HEK293T (cell line): ENCODE measurements around the gene TIAM1.

Experiments
- ARNT ChIP-seq: fragments of 450-650 bp; IDR thresholded peaks from 2 replicates; pipeline ENCODE4 v1.6.1; 2017; ENCODE audit warnings: mild to moderate bottlenecking
- BHLHE40 ChIP-seq: fragments of 450-650 bp; IDR thresholded peaks from 2 replicates; pipeline ENCODE4 v1.6.1; 2016; ENCODE audit warnings: mild to moderate bottlenecking, moderate library complexity, borderline replicate concordance
- CTBP1 ChIP-seq: fragments of 450-650 bp; IDR thresholded peaks from 2 replicates; pipeline ENCODE4 v1.6.1; 2016; ENCODE audit warnings: borderline replicate concordance
- ELF4 ChIP-seq: fragments of 450-650 bp; IDR thresholded peaks from 2 replicates; pipeline ENCODE4 v1.6.1; 2017; ENCODE audit warnings: antibody characterized with exemption
- FOXK2 ChIP-seq: fragments of 450-650 bp; IDR thresholded peaks from 2 replicates; pipeline ENCODE4 v1.6.1; 2016; ENCODE audit warnings: mild to moderate bottlenecking
- FOXM1 ChIP-seq: fragments of 450-650 bp; IDR thresholded peaks from 2 replicates; pipeline ENCODE4 v1.6.1; 2017; ENCODE audit warnings: mild to moderate bottlenecking, borderline replicate concordance
- HDGF ChIP-seq: fragments of 450-650 bp; IDR thresholded peaks from 2 replicates; pipeline ENCODE4 v1.6.1; 2017; ENCODE audit warnings: antibody characterized with exemption, borderline replicate concordance
- SP1 ChIP-seq: fragments of 450-650 bp; IDR thresholded peaks from 2 replicates; pipeline ENCODE4 v1.6.1; 2017
- SUZ12 ChIP-seq: fragments of 450-650 bp; IDR thresholded peaks from 2 replicates; pipeline ENCODE4 v1.6.1; 2016; ENCODE audit warnings: mild to moderate bottlenecking
- TARDBP ChIP-seq: fragments of 450-650 bp; IDR thresholded peaks from 2 replicates; pipeline ENCODE4 v1.6.1; 2016
- ZNF384 ChIP-seq: fragments of 450-650 bp; IDR thresholded peaks from 2 replicates; pipeline ENCODE4 v1.6.1; 2016

GRCh38 chr21:31145274-31145673 lies 198.8 kb downstream of the TIAM1 start:
- TF ChIP-seq SP1, result no peak
- no peak for TF ChIP-seq SUZ12
- TF ChIP-seq CTBP1, result no peak
- no peak for TF ChIP-seq ARNT
- TF ChIP-seq FOXM1, result no peak
- no peak for TF ChIP-seq ZNF384
- no peak for TF ChIP-seq ELF4
- no peak for TF ChIP-seq TARDBP
- no peak for TF ChIP-seq FOXK2
- TF ChIP-seq BHLHE40, result no peak
- TF ChIP-seq HDGF, result no peak
